Brain pericyte (primary cell): ENCODE data around the gene POMT2.
"Not testable (repeated sequence)": the region's sequence is repeated elsewhere in the genome, so short reads cannot be mapped to it uniquely, and the experiment has no call there.

ENCODE experiments used
- DNase-seq: peaks from one replicate; pipeline ENCODE4 v3.0.0-alpha.2; 2012; ENCODE audit warnings: low read depth, low spot score

Gene POMT2

DNA sequence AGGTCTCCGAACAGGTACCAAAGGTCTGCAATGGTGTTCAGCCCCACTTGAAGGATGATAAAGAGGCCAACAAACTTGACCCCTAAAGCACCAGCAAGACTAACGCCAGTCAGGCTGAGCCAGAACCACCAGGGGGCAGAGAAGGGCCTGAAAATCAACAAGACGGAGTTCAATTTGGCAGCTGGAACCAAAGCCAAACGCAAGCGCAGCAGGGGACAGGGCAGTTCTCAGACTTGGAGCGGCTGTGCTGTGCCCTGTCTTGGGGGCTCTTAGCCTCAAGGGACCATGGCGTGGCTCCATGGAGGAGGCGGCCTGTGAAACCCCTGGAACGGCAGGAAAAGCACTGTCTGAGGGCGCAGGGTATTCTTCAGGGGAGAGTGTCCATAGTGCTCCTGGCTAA lies 19.6 kb downstream of the POMT2 start:
- DNase-seq: no peak

DNA sequence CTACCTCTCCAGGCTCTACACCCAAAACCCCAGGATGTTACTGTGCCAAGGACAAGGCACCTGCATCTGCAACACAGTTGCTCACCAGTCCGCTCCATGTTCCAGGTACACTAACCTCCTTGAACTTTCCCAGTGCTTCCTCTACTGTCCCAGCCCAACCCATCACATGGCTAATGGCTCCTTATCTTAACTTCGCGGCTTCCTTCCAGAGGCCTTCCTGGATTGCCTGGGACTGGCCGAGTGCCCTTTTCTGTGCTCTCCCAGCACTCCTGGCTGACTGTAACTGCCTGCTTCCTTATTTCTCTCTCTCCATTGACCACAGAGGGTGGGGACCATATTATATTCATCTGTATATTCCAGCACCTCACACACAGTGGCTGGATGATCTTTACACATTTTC lies 20.9 kb downstream of the POMT2 start:
- no peak for DNase-seq

DNA sequence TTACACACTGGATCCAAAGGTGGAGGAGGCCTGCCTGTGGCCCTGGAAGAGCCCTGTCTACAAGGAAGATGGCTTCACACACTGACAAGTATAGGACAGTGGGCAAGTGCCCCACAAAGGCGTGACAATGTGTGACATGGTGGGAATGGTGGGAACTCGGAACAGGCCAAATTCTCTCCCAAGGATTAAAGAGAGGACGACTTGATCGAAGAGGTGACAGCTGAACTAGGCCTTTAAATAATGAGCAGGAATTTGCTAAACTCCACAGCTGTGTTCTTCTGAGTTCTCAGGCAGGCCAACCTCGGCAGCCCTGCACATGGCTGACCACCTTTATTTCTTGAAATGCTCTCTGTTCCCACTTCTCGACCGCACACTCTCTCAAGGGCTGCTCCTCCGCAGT lies 23.8 kb downstream of the POMT2 start:
- DNase-seq: no peak

DNA sequence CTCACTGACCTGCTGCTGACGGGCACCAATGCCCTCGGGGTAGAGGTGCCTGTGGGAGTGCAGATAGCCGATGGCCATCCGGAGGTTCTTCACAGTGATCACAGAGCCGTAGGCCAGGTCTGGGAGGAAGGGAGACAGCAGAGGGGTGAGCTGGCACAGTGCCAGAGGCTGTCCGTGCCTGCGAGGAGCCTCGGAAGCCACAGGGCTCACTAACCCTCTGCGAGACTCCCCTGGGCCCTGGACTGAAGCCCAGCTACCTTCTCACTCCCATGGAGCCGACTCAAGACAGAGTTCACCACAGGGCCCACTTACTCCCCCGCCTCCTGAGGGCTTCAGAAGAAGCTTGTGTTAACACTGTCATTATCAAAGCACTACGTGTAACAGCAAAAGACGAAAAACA lies 24.5 kb downstream of the POMT2 start:
- DNase-seq: no peak

DNA sequence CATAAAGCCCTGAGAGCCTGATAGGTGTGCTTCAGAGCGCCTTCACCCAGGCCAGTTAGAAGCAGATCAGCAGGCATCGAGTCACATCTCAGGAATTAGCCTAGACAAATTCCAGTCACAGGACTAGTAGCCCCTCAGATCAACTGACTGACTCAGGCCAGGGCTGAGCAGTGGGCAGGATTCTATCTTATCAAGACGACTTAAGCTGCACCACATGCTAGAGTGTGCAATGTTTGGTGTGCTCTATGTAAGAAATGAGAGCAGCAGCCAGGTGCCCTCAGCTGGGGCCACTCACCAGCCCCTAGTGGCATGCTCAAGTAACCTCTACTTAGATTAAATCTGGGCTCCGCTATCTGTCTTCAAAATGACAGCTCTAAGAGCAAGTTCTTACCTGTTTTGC lies 30.0 kb downstream of the POMT2 start:
- no peak for DNase-seq

DNA sequence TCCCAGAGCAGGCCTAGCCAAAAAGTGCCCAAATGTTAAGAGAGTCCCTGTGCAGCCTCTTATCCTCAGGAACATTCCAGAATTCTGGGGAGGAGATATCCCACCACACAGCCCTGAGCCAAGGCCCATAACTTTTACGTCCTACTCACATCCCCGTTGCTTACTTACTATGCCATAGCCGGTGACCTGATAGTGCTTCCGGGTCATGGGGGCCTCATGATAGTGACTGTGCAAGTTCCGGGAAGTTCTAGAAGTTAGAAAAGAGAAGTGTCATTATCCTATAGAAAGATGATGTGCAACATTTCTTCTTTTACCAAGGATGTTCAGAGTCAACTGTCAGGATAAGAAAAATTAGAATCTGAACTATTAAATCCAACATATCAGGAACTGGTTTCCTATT lies 34.1 kb downstream of the POMT2 start:
- no peak for DNase-seq

DNA sequence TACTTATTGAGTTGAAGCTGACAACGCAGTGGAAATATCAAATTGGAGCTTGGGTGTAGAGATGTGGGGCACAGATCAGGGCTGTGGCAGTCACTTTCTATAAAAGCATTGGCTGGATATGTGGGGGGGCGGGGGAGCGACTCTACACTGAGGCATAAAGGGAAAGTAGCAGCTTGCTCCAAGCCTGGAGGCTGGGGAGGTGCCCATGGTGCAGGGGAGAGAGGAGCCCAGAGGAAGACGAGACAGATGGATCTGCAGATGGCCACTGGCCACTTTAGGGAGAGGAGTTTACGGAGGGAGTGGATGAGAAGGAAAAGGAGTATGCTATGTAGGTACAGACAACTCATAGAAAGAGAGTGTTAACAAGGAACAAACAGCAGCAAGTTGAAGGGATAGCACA lies 36.2 kb downstream of the POMT2 start:
- no peak for DNase-seq

DNA sequence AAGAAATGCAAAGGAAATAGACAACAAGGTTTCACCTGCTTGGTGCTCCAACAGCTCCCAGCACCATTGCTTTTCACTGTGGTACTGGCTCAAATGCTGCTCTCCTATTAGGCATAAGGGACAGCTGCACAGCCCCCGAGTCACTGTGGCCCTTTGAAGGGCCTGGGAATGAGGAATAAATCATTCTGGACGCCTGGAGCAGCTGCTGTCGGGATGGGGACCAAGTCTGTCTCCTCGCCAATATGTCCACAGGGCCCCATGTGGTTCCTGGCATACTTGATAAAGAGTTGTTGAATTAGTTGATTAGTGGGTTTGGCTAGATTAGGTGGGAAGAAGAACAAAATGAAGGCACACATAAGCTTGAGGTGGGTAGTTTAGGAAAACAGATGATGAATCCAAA lies 36.6 kb downstream of the POMT2 start:
- DNase-seq: no peak

DNA sequence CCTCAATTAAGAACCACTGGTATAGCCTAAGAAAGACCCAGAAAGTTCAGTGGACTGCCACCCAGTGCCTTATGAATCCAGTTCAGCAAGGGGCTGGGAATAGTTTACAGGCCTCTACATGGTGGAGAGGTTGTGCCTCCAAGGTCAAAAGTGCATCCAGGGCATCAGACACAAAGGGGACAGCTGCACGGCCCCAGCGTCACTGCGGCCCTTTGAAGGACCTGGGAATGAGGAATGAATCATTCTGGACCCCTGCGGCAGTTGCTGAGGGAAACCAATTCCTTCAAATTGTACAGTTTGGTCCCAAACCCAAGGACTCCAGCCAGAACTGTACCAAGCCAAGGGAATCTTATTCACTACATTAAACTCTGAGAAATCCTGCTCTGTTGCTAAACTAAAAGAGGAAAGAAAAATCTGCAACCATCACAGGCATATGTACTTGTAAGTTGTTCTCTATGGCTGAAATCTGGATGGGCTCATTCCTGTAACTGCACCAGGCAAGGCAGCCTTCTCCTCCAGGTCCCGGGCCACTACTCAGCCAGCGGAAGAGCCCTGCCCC lies 38.8 kb downstream of the POMT2 start:
- no peak for DNase-seq

DNA sequence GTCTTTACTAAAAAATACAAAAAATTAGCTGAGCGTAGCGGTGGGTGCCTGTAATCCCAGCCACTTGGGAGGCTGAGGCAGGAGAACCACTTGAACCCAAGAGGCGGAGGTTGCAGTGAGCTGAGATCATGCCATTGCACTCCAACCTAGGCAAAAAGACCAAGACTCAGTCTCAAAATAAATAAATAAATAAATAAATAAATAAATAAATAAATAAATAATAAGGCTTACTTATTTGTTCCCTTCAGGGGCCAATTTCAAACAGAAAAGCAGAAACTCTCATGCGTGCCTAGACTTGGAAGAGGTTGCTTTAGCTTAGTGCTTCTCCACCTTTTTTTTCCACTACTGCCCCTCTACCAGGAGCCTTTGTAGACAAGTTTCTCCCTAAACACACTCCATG lies 39.8 kb downstream of the POMT2 start:
- not testable (repeated sequence) for DNase-seq

DNA sequence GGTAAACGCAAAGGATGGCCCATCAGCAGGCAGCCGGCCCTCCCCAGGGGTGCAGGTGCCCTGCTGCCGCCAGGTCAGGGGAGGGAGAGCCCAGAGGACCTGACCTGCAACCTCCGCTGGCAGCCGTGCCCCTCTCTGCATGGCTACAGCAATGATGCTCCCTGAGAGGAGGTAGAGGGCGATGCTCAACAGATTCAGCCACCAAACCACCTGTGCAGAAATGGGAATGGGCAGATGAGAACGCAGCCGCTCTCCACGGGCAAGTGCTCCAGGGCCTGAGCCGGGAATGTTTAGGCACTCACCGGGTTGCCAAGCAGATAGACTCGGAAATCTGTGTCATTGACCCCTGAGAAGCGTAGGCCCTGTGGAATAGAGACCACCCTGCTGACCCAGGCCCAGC lies 41.0 kb downstream of the POMT2 start:
- DNase-seq: no peak

DNA sequence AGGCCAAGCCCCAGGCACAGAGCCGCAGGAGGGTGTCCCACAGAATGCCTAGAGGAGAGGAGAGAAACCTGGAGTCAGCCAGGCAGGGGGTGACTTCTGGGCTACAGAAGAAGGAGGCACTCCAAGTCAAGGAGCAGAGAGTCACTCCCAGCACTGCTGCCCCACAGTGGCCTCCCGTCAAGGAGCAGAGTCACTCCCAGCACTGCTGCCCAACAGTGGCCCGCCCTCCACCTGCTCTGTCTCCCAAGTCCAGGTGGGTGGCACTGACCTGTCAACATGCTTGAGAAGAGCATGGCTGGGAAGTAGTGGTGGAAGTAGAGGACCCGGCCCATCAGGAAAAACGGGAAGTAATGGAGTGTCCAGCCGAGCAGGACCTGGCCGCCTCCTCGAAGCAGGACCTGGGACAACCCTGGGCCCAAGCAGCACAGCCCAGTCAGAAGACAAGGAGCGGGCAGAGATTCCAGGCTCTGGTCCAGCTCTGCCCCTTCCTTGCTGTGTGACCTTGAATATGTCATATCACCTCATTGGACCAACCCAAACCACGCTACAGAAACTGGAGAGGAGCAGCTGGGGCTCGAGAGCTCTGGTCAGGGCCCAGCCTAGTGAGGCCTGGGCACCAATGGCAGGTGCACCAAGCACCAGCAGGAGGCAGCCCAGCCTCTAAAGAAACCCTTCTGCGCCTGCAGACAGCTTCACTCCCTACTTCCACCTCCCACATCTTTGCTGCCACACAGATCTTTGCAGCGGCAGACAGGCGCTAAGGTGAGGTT lies 42.0 kb downstream of the POMT2 start:
- no peak for DNase-seq

DNA sequence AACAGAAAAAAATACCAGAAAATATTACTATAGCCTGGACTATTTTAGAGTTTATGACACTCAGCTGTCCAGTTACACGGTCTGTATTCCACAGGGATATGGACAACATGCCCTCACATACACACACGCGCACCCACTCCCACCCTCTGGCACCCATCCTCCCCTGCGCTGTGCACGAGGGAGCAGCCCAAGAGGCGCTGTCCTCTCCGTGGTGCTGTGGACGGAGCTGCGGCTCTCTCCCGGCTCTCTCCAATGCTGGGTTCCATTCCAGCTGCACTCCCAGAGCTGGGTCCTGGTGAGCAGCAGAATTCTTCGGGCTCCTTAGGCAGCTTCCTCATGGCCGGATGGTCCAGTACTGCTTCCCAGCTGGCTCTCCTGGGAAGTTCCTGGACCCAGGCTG lies 43.7 kb downstream of the POMT2 start:
- DNase-seq: no peak

DNA sequence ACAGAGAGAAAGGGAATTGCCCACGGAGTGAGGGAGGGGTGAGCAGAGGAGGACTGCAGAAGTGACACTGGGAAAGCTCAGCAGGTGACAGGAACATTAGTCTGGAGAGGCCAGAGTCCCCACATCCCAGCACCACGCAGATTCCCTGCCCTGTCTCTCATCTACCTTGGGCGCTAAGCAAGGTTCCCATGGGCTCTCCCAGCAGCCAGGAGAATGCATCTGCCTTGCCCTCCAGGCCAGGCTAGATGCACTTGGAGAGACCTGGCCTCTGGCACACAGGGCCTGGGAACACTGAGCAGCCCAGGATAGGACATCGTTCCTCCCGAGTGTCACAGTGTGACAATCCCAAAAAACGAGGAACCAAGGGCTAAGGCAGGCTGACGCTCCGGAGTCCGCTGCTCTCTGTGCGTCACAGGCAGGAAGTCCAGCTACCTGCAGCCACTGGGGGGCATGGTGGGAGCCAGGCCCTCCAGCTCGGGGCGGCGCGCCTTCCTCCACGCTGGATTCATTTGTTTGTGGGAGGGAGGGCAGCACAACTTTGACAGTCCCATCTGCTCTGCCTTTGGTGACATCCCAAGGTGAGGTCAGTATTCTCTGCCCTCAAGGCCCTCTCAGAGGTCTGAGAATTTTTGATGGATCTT lies 44.3 kb downstream of the POMT2 start:
- DNase-seq: no peak

DNA sequence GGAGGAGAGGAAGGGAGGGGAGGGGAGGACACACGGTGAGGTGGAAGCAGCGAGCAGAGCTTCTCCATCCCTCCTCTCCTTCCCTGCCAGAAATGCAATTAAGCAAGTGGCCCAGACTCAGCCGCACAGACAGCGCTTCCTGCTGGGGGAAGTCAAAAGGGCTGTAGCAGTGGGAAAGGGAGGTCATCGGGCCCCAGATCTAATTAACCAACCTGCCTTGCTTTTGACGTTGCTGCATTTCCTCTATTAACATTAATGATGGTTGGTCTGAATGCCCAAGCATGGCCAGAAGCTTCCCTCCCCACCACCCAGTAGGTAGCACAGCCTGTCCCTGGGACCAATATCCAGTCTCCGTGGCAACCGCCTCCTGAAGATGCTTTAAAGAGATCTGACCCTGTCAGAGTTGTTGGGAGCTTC lies 45.1 kb downstream of the POMT2 start:
- no peak for DNase-seq

DNA sequence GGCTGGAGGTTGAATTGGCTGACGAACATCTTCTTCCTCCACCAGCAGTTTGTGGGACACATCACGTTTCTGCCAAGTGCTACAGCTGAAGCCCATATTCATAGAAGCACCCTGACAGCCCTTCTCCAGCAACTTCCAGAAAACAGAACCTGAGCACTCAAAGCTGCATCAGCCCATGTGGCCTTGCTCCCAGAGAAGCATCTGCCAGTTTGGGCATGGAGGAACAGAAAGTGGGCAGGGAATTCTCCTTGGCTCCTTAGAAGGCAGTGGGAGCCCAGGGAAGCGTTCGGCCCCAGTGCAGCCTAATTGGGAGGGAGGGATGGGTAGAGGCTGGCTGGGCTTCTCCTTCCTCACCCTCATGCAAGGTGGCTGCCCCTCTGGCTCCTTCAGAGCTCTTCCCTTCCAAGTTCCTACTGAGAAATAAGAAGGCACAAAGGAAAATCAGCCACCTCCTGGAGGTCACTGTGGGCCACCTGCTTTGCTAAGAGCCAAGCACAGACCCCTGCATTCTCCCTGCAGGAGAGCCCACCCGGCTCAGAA lies 45.6 kb downstream of the POMT2 start:
- no peak for DNase-seq

DNA sequence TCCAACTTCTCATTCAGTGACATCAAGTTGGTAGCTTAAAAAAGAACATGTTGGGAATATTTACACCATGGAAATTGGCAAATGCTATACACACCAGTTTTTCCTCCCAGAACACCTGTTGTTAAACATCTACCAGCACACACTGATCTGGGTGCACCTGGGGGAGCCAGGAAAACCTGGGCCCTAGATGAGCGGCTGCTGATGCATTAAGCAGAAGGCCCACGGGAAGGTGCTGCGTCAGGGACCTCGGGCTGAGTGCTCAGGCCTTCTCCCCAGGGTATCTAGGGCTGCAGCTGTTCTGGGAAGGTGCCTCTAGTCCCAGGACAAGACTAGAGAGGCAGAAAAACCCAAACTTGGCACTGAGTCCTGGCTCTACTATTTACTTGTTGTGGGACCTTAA lies 46.9 kb downstream of the POMT2 start:
- no peak for DNase-seq

DNA sequence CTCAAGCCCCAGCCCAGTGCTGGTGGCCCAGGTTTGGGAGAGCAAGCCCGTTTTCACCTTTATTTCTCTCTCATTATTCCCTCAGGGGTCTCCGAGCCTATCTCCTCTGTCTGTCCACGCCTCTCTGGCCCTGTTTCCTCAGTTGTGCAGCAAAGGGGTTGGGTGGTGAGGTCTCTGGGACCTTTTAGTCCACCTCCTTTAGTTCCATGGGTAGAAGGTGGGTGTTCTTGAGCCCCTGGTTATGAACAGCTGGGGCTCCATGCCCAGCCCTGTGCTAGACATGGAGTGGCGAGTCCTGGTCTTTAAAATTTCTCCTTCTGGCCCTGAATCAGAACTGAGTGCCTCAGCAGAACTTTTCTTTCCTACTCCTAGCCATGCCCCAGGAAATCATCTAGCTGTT lies 48.4 kb downstream of the POMT2 start:
- DNase-seq: no peak

DNA sequence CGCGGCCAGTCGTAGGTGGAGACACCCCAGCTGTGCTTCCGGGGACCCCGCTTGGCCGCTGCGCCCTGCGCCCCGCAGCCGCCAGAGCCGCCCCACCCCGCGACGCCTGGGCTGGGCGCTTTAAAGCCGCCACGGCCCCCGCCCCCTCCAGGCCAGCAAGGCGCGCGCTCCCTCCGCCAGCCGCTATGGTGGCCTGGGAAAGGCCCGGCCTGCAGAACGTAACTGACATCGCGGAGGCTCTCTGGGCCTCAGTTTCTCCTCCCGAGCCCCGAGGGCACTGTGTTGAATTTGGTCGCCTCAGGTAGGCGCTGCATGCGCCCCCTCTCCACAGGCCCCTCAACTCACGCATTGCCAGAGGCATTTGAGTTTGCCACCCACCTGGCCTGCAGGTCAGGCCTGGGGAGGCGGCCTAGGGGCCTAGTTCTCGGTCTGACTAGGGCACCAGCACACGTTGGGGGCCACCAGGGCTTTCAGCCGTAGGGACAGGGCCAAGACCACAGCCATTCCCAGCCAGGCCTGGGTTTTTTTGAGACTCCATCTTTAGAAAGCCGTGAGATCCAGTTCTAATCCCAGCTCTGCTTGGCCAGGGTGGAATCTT lies 49.5 kb downstream of the POMT2 start, which contains the start of gene NGB:
NGB (minus strand) TSS at position 94 of the 598 bp plus-strand sequence. CDS start 269 bp downstream, outside the sequence.
- DNase-seq: no peak

DNA sequence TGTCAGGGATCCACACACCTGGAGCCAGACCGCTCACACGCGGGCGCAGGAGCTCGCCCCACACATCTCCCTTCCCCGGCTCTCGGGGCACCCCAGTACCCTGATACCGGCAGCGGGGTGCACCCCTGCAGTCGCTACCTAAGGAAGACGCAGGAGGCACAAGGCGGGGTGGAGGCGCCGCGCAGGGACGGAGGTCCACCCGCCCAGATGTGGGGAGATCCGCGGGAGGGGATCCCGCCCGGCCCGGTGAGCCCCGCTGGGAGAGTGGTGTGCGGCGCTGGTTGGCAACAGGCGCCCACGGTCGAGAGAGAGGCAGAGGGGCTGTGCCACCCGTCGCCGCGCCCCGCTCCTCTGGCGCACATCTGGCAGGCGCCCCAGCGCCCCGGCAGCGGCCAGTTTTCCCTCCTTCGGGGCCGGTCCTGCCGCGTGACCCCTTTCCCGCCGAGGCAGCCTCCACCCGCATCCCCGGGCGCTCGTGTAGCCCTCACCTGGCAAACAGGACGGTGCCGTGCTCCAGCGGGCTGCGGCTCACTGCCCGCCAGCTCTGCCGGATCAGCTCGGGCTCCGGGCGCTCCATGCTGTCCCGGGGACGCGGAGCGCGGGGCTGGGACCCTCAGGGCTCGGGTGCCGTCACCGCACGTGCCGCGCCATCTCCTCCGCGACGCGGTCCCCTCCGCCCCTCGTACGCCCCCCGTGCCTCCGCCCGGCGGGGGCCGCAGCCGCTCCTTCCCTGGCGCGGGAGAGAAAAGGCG lies 50.1 kb downstream of the POMT2 start:
- DNase-seq: no peak

DNA sequence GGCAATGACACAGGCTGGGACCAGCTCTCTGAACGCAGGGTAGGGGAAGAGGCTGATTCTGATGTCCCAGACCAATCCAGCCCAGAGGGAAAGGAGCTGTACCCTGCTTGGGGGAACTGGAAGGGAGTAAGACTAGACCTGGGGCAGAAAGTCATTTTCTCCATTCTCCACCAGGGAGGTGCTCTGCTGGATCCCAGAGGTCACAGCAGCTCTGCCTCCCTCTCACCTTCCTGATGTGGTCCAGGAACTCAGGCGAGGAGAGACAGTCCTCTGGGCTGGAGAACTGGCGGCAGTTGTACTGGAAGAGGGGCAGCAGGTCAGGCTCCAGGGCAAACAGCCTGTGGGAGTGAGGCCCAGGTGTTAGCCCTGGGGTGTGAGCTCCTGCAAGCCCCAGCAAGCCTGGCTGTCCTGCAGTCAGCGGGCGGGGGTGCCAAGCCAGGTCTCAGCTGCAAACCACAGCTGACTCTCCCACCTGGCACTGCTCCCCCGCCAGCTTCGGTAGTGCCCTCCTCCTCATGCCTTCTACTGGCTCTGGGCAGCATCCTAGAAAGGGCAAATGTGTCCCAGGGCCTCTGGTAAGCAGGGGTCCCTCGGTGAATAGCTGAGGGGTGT lies 51.6 kb downstream of the POMT2 start:
- no peak for DNase-seq
